ENCODE results near the gene CCDC12.
A peak's percentile ranks its signal among the peaks of the same experiment; 100 is the strongest.

CCDC12 gene

GRCh38 chr3:46903341-46904302 is 72.9 kb downstream of the CCDC12 start:
- Histone ChIP-seq H2BK120ac (ENCODE audit: low read depth, low read length) (no peak overlapping the region), H2AK5ac (ENCODE audit: low read length, severe bottlenecking) (no peak overlapping the region), H3K36me3 (ENCODE audit: control insufficient read depth in 1 of 2, insufficient read depth in 2 of 2, low read depth in 1 of 2, low read length in 2 of 2) (no peaks in the 10 kb centered on the region), H3K27me3 (ENCODE audit: control insufficient read depth in 1 of 2, insufficient read depth in 1 of 2, low read length in 2 of 2) (peaks cover 3 to 19% of the 10 kb centered on the region in 2 experiments), H3K4me3 (ENCODE audit: insufficient read depth in 1 of 2, low read depth in 1 of 2, low read length in 2 of 2) (no peak overlapping the region), H2BK5ac (ENCODE audit: low read depth, low read length, poor library complexity, severe bottlenecking) (no peak overlapping the region), H3K79me1 (replicated peaks; ENCODE audit: low read length, poor library complexity, severe bottlenecking) (no peaks in the 10 kb centered on the region), H3K27ac (ENCODE audit: low read length, poor library complexity, severe bottlenecking) (no peak overlapping the region), H2AFZ (ENCODE audit: low read depth, low read length) (no peak overlapping the region), H3K4ac (ENCODE audit: low read depth in 1 of 2, low read length in 2 of 2) (no peak overlapping the region), H4K8ac (ENCODE audit: low read length) (no peak overlapping the region), H3K4me2 (ENCODE audit: low read length, poor library complexity, severe bottlenecking) (no peak overlapping the region), H3K4me1 (ENCODE audit: control insufficient read depth, insufficient read depth, low read depth, low read length) (peaks cover 12% of the 10 kb centered on the region), H3K9me3 (ENCODE audit: control insufficient read depth, low read length) (no peaks in the 10 kb centered on the region), H2BK15ac (ENCODE audit: low read depth, poor library complexity, severe bottlenecking) (no peak overlapping the region), H4K91ac (ENCODE audit: low read length) (peak overlapping the region; percentile 58), H3K18ac (ENCODE audit: low read depth in 1 of 2, low read length in 2 of 2) (peak overlapping the region in 1 of 2 experiments; percentile 18), H3K9ac (ENCODE audit: low read length) (no peak overlapping the region), H2BK12ac (ENCODE audit: low read length in 2 of 2) (no peak overlapping the region), H3K23ac (ENCODE audit: low read length in 2 of 2) (no peak overlapping the region), H3K14ac (ENCODE audit: low read length in 2 of 2) (peak overlapping the region in 1 of 2 experiments; percentile 49)
- whole genome bisulfite sequencing, result 75% methylated on average over 21 of the region's 21 CpGs
- peak; percentile 51 for DNase-seq

- WGBS, result 93% methylated on average over 15 of the region's 15 CpGs
- H3K27ac ChIP-seq (ENCODE audit: low read length, poor library complexity, severe bottlenecking), result no peak overlapping the region
Measured at GRCh38 chr3:46902188-46902631, 74.3 kb downstream of the CCDC12 start.

DNA sequence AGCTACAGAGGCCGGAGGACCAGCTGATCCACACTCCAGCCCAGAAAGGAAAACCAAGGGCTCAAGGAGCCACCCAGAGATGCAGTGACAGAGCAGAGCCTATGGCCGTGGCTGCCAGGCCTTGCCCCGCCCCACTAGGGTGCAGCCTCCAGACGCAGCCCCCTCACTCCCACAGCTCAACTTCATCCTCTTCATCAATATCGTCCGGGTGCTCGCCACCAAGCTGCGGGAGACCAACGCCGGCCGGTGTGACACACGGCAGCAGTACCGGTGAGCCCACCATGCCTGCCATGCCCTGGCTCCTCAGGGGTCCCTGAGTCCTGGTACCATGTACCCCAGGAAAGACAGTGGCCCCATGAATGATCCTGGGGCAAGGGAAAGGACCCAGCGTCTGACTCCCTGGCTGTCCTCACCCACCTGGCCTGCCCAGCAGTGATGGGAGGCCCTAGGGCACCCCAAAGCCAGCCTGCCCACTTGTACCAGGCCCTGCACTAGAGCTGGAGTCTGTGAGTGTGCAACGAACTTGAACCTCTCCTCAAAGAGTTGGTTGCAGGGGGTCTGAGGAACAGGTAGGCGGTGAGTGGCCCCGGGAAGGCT is 74.9 kb downstream of the CCDC12 start:
- Histone ChIP-seq H3K18ac (ENCODE audit: low read depth in 1 of 2, low read length in 2 of 2) (no peak overlapping the region), H4K91ac (ENCODE audit: low read length) (no peak overlapping the region), H3K27ac (ENCODE audit: low read length, poor library complexity, severe bottlenecking) (no peak overlapping the region), H4K8ac (ENCODE audit: low read length) (no peak overlapping the region), H2BK5ac (ENCODE audit: low read depth, low read length, poor library complexity, severe bottlenecking) (no peak overlapping the region), H3K79me1 (replicated peaks; ENCODE audit: low read length, poor library complexity, severe bottlenecking) (no peaks in the 10 kb centered on the region), H2BK120ac (ENCODE audit: low read depth, low read length) (no peak overlapping the region), H3K14ac (ENCODE audit: low read length in 2 of 2) (no peak overlapping the region), H3K23ac (ENCODE audit: low read length in 2 of 2) (no peak overlapping the region), H3K4me2 (ENCODE audit: low read length, poor library complexity, severe bottlenecking) (no peak overlapping the region), H3K4ac (ENCODE audit: low read depth in 1 of 2, low read length in 2 of 2) (no peak overlapping the region), H3K4me3 (ENCODE audit: insufficient read depth in 1 of 2, low read depth in 1 of 2, low read length in 2 of 2) (no peak overlapping the region), H3K9ac (ENCODE audit: low read length) (no peak overlapping the region), H3K36me3 (ENCODE audit: control insufficient read depth in 1 of 2, insufficient read depth in 2 of 2, low read depth in 1 of 2, low read length in 2 of 2) (no peaks in the 10 kb centered on the region), H3K9me3 (ENCODE audit: control insufficient read depth, low read length) (no peaks in the 10 kb centered on the region), H2AFZ (ENCODE audit: low read depth, low read length) (no peak overlapping the region), H3K4me1 (ENCODE audit: control insufficient read depth, insufficient read depth, low read depth, low read length) (peaks cover 12% of the 10 kb centered on the region), H3K27me3 (ENCODE audit: control insufficient read depth in 1 of 2, insufficient read depth in 1 of 2, low read length in 2 of 2) (peaks cover 14 to 27% of the 10 kb centered on the region in 2 experiments), H2AK5ac (ENCODE audit: low read length, severe bottlenecking) (no peak overlapping the region), H2BK12ac (ENCODE audit: low read length in 2 of 2) (no peak overlapping the region), H2BK15ac (ENCODE audit: low read depth, poor library complexity, severe bottlenecking) (no peak overlapping the region)
- no peak for DNase-seq
- 95% methylated on average over 17 of the region's 17 CpGs for WGBS

More at GRCh38 chr3:46902188-46902631, 74.3 kb downstream of the CCDC12 start:
- no peak overlapping the region for H2BK12ac ChIP-seq (ENCODE audit: low read length in 2 of 2)
- H2BK5ac ChIP-seq (ENCODE audit: low read depth, low read length, poor library complexity, severe bottlenecking), result no peak overlapping the region
- no peak overlapping the region for H2AFZ ChIP-seq (ENCODE audit: low read depth, low read length)
- H3K36me3 ChIP-seq (ENCODE audit: control insufficient read depth in 1 of 2, insufficient read depth in 2 of 2, low read depth in 1 of 2, low read length in 2 of 2), result no peaks in the 10 kb centered on the region
- H3K4me3 ChIP-seq (ENCODE audit: insufficient read depth in 1 of 2, low read depth in 1 of 2, low read length in 2 of 2), result no peak overlapping the region
- H3K9me3 ChIP-seq (ENCODE audit: control insufficient read depth, low read length), result no peaks in the 10 kb centered on the region
- no peak overlapping the region for H4K8ac ChIP-seq (ENCODE audit: low read length)
- DNase-seq, result no peak
- H3K9ac ChIP-seq (ENCODE audit: low read length), result no peak overlapping the region
- H3K23ac ChIP-seq (ENCODE audit: low read length in 2 of 2), result no peak overlapping the region
- H4K91ac ChIP-seq (ENCODE audit: low read length), result no peak overlapping the region
- H3K4ac ChIP-seq (ENCODE audit: low read depth in 1 of 2, low read length in 2 of 2), result no peak overlapping the region
- H3K27me3 ChIP-seq (ENCODE audit: control insufficient read depth in 1 of 2, insufficient read depth in 1 of 2, low read length in 2 of 2), result peaks cover 11 to 28% of the 10 kb centered on the region in 2 experiments
- H2AK5ac ChIP-seq (ENCODE audit: low read length, severe bottlenecking), result no peak overlapping the region
- no peaks in the 10 kb centered on the region for H3K79me1 ChIP-seq (replicated peaks; ENCODE audit: low read length, poor library complexity, severe bottlenecking)
- no peak overlapping the region for H3K18ac ChIP-seq (ENCODE audit: low read depth in 1 of 2, low read length in 2 of 2)
- H2BK15ac ChIP-seq (ENCODE audit: low read depth, poor library complexity, severe bottlenecking), result no peak overlapping the region
- no peak overlapping the region for H2BK120ac ChIP-seq (ENCODE audit: low read depth, low read length)
- H3K4me2 ChIP-seq (ENCODE audit: low read length, poor library complexity, severe bottlenecking), result no peak overlapping the region
- no peak overlapping the region for H3K14ac ChIP-seq (ENCODE audit: low read length in 2 of 2)
- peaks cover 12% of the 10 kb centered on the region for H3K4me1 ChIP-seq (ENCODE audit: control insufficient read depth, insufficient read depth, low read depth, low read length)

DNA sequence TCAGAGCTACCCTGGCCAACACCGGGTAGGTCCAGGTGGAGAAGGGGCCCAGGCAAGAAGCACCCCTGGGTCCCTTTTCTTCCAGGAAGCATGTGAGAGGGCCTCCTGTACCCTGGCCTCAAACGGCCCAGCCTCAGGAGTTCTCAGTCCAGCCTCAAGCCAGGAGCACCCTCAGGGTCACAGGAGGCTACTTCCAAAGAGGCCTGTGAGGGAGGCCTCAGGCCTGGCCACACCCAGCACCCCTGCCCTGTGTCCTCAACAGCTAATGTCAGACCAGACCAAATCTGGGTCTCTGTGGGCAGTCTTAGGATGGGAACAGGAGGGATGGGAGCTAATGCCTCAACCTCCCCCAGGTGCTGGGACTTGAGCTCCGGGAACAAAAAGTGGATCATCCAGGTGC is 75.5 kb downstream of the CCDC12 start:
- no peak overlapping the region for H2BK15ac ChIP-seq (ENCODE audit: low read depth, poor library complexity, severe bottlenecking)
- peaks cover 12% of the 10 kb centered on the region for H3K4me1 ChIP-seq (ENCODE audit: control insufficient read depth, insufficient read depth, low read depth, low read length)
- DNase-seq, result no peak
- no peaks in the 10 kb centered on the region for H3K36me3 ChIP-seq (ENCODE audit: control insufficient read depth in 1 of 2, insufficient read depth in 2 of 2, low read depth in 1 of 2, low read length in 2 of 2)
- no peak overlapping the region for H4K8ac ChIP-seq (ENCODE audit: low read length)
- H3K18ac ChIP-seq (ENCODE audit: low read depth in 1 of 2, low read length in 2 of 2), result no peak overlapping the region
- no peak overlapping the region for H2BK12ac ChIP-seq (ENCODE audit: low read length in 2 of 2)
- H3K4me2 ChIP-seq (ENCODE audit: low read length, poor library complexity, severe bottlenecking), result no peak overlapping the region
- H3K4me3 ChIP-seq (ENCODE audit: insufficient read depth in 1 of 2, low read depth in 1 of 2, low read length in 2 of 2), result no peak overlapping the region
- H2AFZ ChIP-seq (ENCODE audit: low read depth, low read length), result no peak overlapping the region
- H3K27me3 ChIP-seq (ENCODE audit: control insufficient read depth in 1 of 2, insufficient read depth in 1 of 2, low read length in 2 of 2), result peaks cover 21 to 32% of the 10 kb centered on the region in 2 experiments
- no peak overlapping the region for H4K91ac ChIP-seq (ENCODE audit: low read length)
- H3K23ac ChIP-seq (ENCODE audit: low read length in 2 of 2), result no peak overlapping the region
- 88% methylated on average over 3 of the region's 3 CpGs for WGBS
- no peaks in the 10 kb centered on the region for H3K79me1 ChIP-seq (replicated peaks; ENCODE audit: low read length, poor library complexity, severe bottlenecking)
- H2BK120ac ChIP-seq (ENCODE audit: low read depth, low read length), result no peak overlapping the region
- H3K4ac ChIP-seq (ENCODE audit: low read depth in 1 of 2, low read length in 2 of 2), result no peak overlapping the region
- no peaks in the 10 kb centered on the region for H3K9me3 ChIP-seq (ENCODE audit: control insufficient read depth, low read length)
- no peak overlapping the region for H2BK5ac ChIP-seq (ENCODE audit: low read depth, low read length, poor library complexity, severe bottlenecking)
- H3K27ac ChIP-seq (ENCODE audit: low read length, poor library complexity, severe bottlenecking), result no peak overlapping the region
- no peak overlapping the region for H3K9ac ChIP-seq (ENCODE audit: low read length)
- no peak overlapping the region for H2AK5ac ChIP-seq (ENCODE audit: low read length, severe bottlenecking)
- no peak overlapping the region for H3K14ac ChIP-seq (ENCODE audit: low read length in 2 of 2)
